DND-41 (cell line): Measurements from ENCODE around the gene TAS2R30.

Experiments
- ATAC-seq: fragments of 200-7000 bp; cut with Tn5 transposase; 3 replicates; pipeline ENCODE4 v1.9.1; 2021; ENCODE audit warnings: low read depth; ENCODE audit not compliant: insufficient read depth
- DNase-seq: peaks from one replicate; pipeline ENCODE4 v3.0.0-alpha.2; 2020
- H2AFZ ChIP-seq: 2 replicates; pipeline ENCODE4 v1.6.0; 2012; ENCODE audit warnings: low read depth, low read length
- H3K27ac ChIP-seq: 2 replicates; pipeline ENCODE4 v1.5.1; 2012; ENCODE audit warnings: low read length, inconsistent platforms
- H3K27me3 ChIP-seq: fragments of 200-600 bp; sonication (generic); 2 replicates; pipeline ENCODE4 v1.6.0; 2012; ENCODE audit warnings: low read length, mild to moderate bottlenecking, inconsistent platforms; ENCODE audit not compliant: insufficient read depth, poor library complexity
- H3K36me3 ChIP-seq: 2 replicates; pipeline ENCODE4 v1.5.1; 2012; ENCODE audit warnings: low read length, inconsistent platforms; ENCODE audit not compliant: insufficient read depth
- H3K4me1 ChIP-seq: 2 replicates; pipeline ENCODE4 v1.5.1; 2012; ENCODE audit warnings: mild to moderate bottlenecking, low read length; ENCODE audit not compliant: insufficient read depth
- H3K4me2 ChIP-seq: 2 replicates; pipeline ENCODE4 v1.6.0; 2012; ENCODE audit warnings: mild to moderate bottlenecking, moderate library complexity, low read length, inconsistent platforms; ENCODE audit not compliant: insufficient read depth
- H3K4me3 ChIP-seq, 2 experiments: fragments of 200-600 bp in 1 of 2; shearing (Covaris generic) in 1 of 2; 2 replicates each; pipeline ENCODE4 v1.5.1; 2012 to 2016; ENCODE audit warnings: inconsistent platforms in 2 of 2, low read length in 2 of 2, mild to moderate bottlenecking in 2 of 2, low read depth in 1 of 2, moderate library complexity in 1 of 2
- H3K79me2 ChIP-seq: 2 replicates; pipeline ENCODE4 v1.6.0; 2012; ENCODE audit warnings: low read length, inconsistent platforms; ENCODE audit not compliant: insufficient read depth
- H3K9ac ChIP-seq: 2 replicates; pipeline ENCODE4 v1.6.0; 2012; ENCODE audit warnings: low read depth, mild to moderate bottlenecking, inconsistent platforms, low read length, moderate library complexity
- H3K9me3 ChIP-seq: 2 replicates; pipeline ENCODE4 v1.5.1; 2012; ENCODE audit warnings: low read length, moderate library complexity, mild to moderate bottlenecking, inconsistent platforms; ENCODE audit not compliant: insufficient read depth, severe bottlenecking
- H4K20me1 ChIP-seq: 2 replicates; pipeline ENCODE4 v1.6.0; 2012; ENCODE audit warnings: low read length; ENCODE audit not compliant: insufficient read depth
- EZH2 ChIP-seq: IDR thresholded peaks from 3 replicates; pipeline ENCODE4 v1.6.1; 2012; ENCODE audit warnings: borderline replicate concordance, low read depth, mild to moderate bottlenecking, moderate library complexity, low read length, inconsistent platforms; ENCODE audit not compliant: severe bottlenecking
- TF ChIP-seq, protein P1 (sequence below): IDR thresholded peaks from 2 replicates; pipeline ENCODE4 v1.5.1; 2012; ENCODE audit warnings: borderline replicate concordance, low read length, moderate library complexity, mild to moderate bottlenecking; ENCODE audit not compliant: poor library complexity, severe bottlenecking; ENCODE audit errors: extremely low read depth

Gene TAS2R30

DNA sequence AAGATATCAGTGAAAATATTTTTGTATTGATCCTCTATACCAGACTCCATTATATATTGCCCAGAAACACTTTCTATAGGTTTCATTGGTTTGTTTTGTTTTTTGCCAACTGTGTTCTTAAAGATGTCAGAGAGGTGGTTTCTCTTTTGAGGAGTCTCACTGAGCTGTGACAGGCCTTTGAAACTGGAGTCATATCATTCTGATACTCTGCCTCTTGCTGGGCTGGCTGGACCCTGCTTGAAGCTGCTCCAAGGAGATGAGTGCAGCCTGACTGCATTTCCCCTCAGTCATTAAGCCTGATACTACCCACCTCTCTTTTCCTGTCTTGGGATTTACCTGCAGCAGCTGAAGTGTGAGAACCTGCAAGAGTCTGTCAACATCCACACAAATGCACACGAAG is 16.4 kb upstream of the TAS2R30 start:
- H3K4me2 ChIP-seq, result no peak overlapping the region
- no peak overlapping the region for H3K27ac ChIP-seq
- DNase-seq, result no peak
- H3K9ac ChIP-seq, result no peak overlapping the region
- H2AFZ ChIP-seq, result no peak overlapping the region
- H3K36me3 ChIP-seq, result peaks cover 22% of the 10 kb centered on the region; the same call in 1 of the 2 replicates
- no peak overlapping the region for H3K4me3 ChIP-seq
- no peaks in the 10 kb centered on the region for H3K27me3 ChIP-seq
- H3K9me3 ChIP-seq, result peaks cover 27% of the 10 kb centered on the region
- H4K20me1 ChIP-seq, result no peaks in the 10 kb centered on the region; the same call in 1 of the 2 replicates
- no peak for TF ChIP-seq EZH2
- TF ChIP-seq, protein P1, sequence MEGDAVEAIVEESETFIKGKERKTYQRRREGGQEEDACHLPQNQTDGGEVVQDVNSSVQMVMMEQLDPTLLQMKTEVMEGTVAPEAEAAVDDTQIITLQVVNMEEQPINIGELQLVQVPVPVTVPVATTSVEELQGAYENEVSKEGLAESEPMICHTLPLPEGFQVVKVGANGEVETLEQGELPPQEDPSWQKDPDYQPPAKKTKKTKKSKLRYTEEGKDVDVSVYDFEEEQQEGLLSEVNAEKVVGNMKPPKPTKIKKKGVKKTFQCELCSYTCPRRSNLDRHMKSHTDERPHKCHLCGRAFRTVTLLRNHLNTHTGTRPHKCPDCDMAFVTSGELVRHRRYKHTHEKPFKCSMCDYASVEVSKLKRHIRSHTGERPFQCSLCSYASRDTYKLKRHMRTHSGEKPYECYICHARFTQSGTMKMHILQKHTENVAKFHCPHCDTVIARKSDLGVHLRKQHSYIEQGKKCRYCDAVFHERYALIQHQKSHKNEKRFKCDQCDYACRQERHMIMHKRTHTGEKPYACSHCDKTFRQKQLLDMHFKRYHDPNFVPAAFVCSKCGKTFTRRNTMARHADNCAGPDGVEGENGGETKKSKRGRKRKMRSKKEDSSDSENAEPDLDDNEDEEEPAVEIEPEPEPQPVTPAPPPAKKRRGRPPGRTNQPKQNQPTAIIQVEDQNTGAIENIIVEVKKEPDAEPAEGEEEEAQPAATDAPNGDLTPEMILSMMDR, result no peak
- ATAC-seq, result no peak
- peaks cover 62% of the 10 kb centered on the region for H3K79me2 ChIP-seq
- H3K4me1 ChIP-seq, result no peaks in the 10 kb centered on the region

- peaks cover 62% of the 10 kb centered on the region for H3K79me2 ChIP-seq
- peaks cover 6% of the 10 kb centered on the region for H3K9me3 ChIP-seq
- TF ChIP-seq EZH2, result no peak
- TF ChIP-seq, protein P1, result no peak
- peaks cover 12% of the 10 kb centered on the region; the same call in 1 of the 2 replicates for H3K36me3 ChIP-seq
- H3K27ac ChIP-seq, result no peak overlapping the region
- no peaks in the 10 kb centered on the region for H3K27me3 ChIP-seq
- no peak overlapping the region for H2AFZ ChIP-seq
- no peak overlapping the region for H3K4me2 ChIP-seq
- no peaks in the 10 kb centered on the region for H3K4me1 ChIP-seq
- ATAC-seq (no peak), DNase-seq (no peak)
- H3K9ac ChIP-seq, result no peak overlapping the region
- no peak overlapping the region for H3K4me3 ChIP-seq
- peaks cover 6% of the 10 kb centered on the region; the same call in 1 of the 2 replicates for H4K20me1 ChIP-seq
These were observed 13.0 kb upstream of the TAS2R30 start for GRCh38 chr12:11147420-11147819.

GRCh38 chr12:11144297-11144696 is 9.9 kb upstream of the TAS2R30 start:
- no peak overlapping the region for H3K4me3 ChIP-seq
- no peak for TF ChIP-seq EZH2
- TF ChIP-seq, protein P1, result no peak
- no peak overlapping the region for H2AFZ ChIP-seq
- H3K27me3 ChIP-seq, result no peaks in the 10 kb centered on the region
- no peak overlapping the region for H3K9ac ChIP-seq
- H3K79me2 ChIP-seq, result peaks cover 79% of the 10 kb centered on the region
- ATAC-seq, result no peak
- peaks cover 3% of the 10 kb centered on the region; the same call in 1 of the 2 replicates for H3K36me3 ChIP-seq
- H3K9me3 ChIP-seq, result no peaks in the 10 kb centered on the region
- H4K20me1 ChIP-seq, result peaks cover 8% of the 10 kb centered on the region; the same call in 1 of the 2 replicates
- H3K27ac ChIP-seq, result no peak overlapping the region
- DNase-seq, result no peak
- H3K4me2 ChIP-seq, result no peak overlapping the region
- no peaks in the 10 kb centered on the region for H3K4me1 ChIP-seq

DNA sequence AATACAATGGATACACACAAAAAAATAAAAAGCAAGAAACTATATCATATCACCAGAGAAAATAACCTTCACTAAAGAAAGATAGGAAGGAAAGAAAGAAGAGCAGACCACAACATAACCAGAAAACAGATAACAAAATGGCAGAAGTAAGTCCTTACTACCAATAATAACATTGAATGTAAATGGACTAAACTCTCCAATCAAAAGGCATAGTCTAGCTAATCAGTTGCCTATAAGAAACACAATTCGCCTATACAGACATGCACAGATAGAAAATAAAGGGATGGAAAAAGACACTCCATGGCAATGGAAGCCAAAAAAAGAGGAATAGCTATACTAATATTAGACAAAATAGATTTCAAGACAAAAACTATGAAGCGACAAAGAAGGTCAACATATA is 8.9 kb upstream of the TAS2R30 start:
- TF ChIP-seq, protein P1, result no peak
- TF ChIP-seq EZH2, result no peak
- no peak for DNase-seq
- H3K4me1 ChIP-seq, result no peaks in the 10 kb centered on the region

More for the DNA sequence above, 8.9 kb upstream of the TAS2R30 start:
- no peak overlapping the region for H3K4me3 ChIP-seq
- ATAC-seq, result no peak
- H2AFZ ChIP-seq, result no peak overlapping the region
- peaks cover 8% of the 10 kb centered on the region; the same call in 1 of the 2 replicates for H4K20me1 ChIP-seq
- H3K9me3 ChIP-seq, result no peaks in the 10 kb centered on the region
- H3K79me2 ChIP-seq, result peaks cover 88% of the 10 kb centered on the region
- H3K27me3 ChIP-seq, result no peaks in the 10 kb centered on the region
- H3K27ac ChIP-seq, result no peak overlapping the region
- no peak overlapping the region for H3K9ac ChIP-seq
- H3K4me2 ChIP-seq, result no peak overlapping the region
- peaks cover 3% of the 10 kb centered on the region; the same call in 1 of the 2 replicates for H3K36me3 ChIP-seq
